Measurements from ENCODE around the gene PDE4D.
"Not testable (repeated sequence)": the region's sequence is repeated elsewhere in the genome, so short reads cannot be mapped to it uniquely, and the experiment has no call there.

- TF ChIP-seq CTCF (conservative IDR thresholded peaks at IDR 0.05; ENCODE audit: low read depth, low read length); CEBPB (IDR thresholded peaks at IDR 0.05; ENCODE audit: low read depth, low read length); POLR2A (IDR thresholded peaks at IDR 0.05; ENCODE audit: low read depth, low read length); RCOR1 (IDR thresholded peaks at IDR 0.05; ENCODE audit: insufficient replicate concordance, low read length): not testable (repeated sequence)
Measured at GRCh38 chr5:59374036-59374435, 519.5 kb downstream of the PDE4D start.

Data from IMR-90 (cell line).